SU-DHL-6 (cell line): ENCODE data around the gene ITGAE.

Source experiments
- H2AFZ ChIP-seq: fragments of 200-600 bp; sonication (generic); 2 replicates; pipeline ENCODE4 v1.6.1; 2014; ENCODE audit warnings: low read depth, mild to moderate bottlenecking, moderate library complexity, mixed read lengths, antibody characterized with exemption, low read length; ENCODE audit not compliant: severe bottlenecking
- H3F3A ChIP-seq: fragments of 200-600 bp; shearing (Covaris generic); 2 replicates; pipeline ENCODE4 v1.6.0; 2016; ENCODE audit warnings: antibody characterized with exemption, mild to moderate bottlenecking; ENCODE audit not compliant: insufficient read depth
- H3K27ac ChIP-seq: fragments of 200-600 bp; sonication (generic); 2 replicates; pipeline ENCODE4 v1.5.1; 2016; ENCODE audit warnings: low read depth, mild to moderate bottlenecking, low read length, moderate library complexity, mixed read lengths
- H3K27me3 ChIP-seq: fragments of 200-600 bp; sonication (generic), shearing (Covaris generic); 2 replicates; pipeline ENCODE4 v1.6.0; 2014; ENCODE audit warnings: mild to moderate bottlenecking, low read length
- H3K36me3 ChIP-seq: fragments of 200-600 bp; sonication (generic); 2 replicates; pipeline ENCODE4 v1.6.1; 2014; ENCODE audit warnings: mild to moderate bottlenecking, low read length, mixed read lengths
- H3K4me2 ChIP-seq: fragments of 300-600, 200-600 bp; shearing (Covaris generic), sonication (generic); 2 replicates; pipeline ENCODE4 v1.6.0; 2014; ENCODE audit warnings: low read length, low read depth, mild to moderate bottlenecking; ENCODE audit not compliant: poor library complexity, severe bottlenecking
- H3K4me3 ChIP-seq: fragments of 200-600 bp; sonication (generic); 2 replicates; pipeline ENCODE4 v1.5.1; 2014; ENCODE audit warnings: antibody characterized with exemption, low read length, mild to moderate bottlenecking, mixed read lengths; ENCODE audit not compliant: insufficient read depth, poor library complexity, severe bottlenecking
- H3K79me2 ChIP-seq: fragments of 200-600 bp; sonication (generic); 2 replicates; pipeline ENCODE4 v1.6.1; 2014; ENCODE audit warnings: mild to moderate bottlenecking, low read length, moderate library complexity; ENCODE audit not compliant: insufficient read depth
- H3K9ac ChIP-seq: fragments of 200-600 bp; sonication (generic); 2 replicates; pipeline ENCODE4 v1.7.0; 2014; ENCODE audit warnings: mild to moderate bottlenecking, low read length
- H3K9me2 ChIP-seq: fragments of 200-600 bp; sonication (generic); replicated peaks from 2 replicates; pipeline ENCODE4 v1.6.1; 2014; ENCODE audit warnings: low read length; ENCODE audit not compliant: insufficient read depth
- H3K9me3 ChIP-seq: fragments of 200-600 bp; sonication (generic); 2 replicates; pipeline ENCODE4 v1.6.1; 2014; ENCODE audit warnings: low read length, mixed read lengths; ENCODE audit not compliant: insufficient read depth
- H4K20me1 ChIP-seq: fragments of 200-600 bp; sonication (generic); 2 replicates; pipeline ENCODE4 v1.6.1; 2014; ENCODE audit warnings: low read depth, mild to moderate bottlenecking, antibody characterized with exemption, low read length, moderate library complexity, mixed read lengths
- CTCF ChIP-seq: fragments of 200-600 bp; sonication (generic); IDR thresholded peaks from one replicate; pipeline ENCODE4 v1.5.1; 2017; ENCODE audit warnings: antibody characterized with exemption, mild to moderate bottlenecking, low read length, moderate library complexity; ENCODE audit not compliant: insufficient read depth, poor library complexity, severe bottlenecking
- EZH2phosphoT487 ChIP-seq: fragments of 200-600 bp; sonication (generic), shearing (Covaris generic); conservative IDR thresholded peaks from 2 replicates; pipeline ENCODE4 v1.6.1; 2018; ENCODE audit warnings: mild to moderate bottlenecking, antibody characterized with exemption, low read length, moderate library complexity, mixed read lengths

ITGAE gene

DNA sequence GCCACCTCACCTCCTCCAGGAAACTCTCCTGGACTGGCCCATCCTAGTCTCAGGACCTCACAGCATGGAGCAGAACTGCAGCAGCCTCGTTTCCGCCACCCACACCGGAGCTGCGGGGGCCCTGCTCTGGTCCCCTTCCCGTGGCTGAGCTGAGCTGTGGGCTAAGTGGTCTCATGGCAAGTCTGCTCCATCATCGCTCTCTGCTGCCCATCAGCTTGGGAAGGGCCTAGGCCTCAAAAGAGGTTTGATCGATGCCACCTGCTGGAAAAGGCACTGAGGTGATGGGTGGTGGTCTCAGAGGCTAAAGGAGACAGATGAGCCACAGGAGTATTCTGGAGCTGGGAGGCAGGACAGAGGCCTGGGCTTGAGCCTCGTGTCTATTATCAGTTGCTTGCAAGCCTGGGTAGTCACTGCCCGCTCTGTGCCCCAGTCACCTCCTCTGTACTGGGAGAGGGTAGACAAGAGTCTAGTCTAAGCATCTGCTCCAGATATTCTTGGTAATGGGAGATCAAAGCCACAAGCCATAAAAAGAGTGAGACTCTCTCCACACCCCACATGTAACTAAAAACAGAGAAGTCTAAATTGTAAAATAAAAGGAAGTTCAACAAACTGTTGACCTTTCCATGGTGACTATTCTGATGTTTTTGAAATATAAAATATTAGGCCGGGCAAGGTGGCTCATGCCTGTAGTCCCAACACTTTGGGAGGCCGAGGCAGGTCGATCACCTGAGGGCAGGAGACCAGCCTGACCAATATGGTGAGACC is 1.6 kb downstream of the ITGAE start:
- Histone ChIP-seq H3K4me2 (no peak overlapping the region), H2AFZ (no peak overlapping the region)

DNA sequence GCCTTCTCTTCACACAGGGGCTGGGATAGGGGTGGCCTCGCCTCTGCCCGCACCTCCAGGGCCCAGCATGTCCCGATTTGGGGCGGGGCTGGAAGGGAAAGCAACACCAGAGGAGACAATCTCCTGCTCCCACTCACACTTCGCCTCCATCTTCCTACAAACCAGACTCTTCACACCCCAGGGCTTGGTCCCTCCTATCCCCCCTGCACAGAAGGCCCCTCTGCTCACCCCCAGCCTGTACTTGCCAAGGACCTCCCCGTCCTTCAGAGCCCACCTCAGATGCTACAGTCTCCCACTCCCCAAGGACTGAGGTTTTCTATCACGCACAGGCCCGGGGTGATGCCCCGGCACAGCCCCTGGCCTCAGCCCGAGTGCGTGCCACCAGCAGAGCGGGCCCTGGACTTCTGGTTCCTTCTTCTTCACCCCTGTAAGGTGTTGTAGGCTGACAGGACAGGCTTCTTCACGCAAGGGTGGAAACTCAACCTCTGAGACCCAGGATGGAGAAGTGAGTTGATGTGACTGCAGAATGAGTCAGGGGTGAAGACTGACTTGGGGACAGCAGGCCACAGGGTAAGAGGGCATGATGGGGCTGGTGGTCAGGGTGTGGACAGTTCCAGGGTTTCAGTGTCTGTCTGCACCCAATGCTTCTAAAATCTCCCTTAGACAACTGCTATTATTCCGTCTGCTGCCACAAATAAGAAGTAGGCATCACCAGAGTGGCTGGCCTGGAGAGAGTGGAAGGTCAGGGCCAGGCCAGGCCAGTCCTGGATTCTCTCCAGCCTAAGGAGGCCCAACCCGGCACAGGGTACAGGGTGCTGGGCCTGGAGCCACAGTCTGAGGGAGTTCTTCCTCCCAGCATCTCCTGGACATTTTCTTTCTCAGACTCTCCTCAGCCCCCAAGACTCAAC is 2.5 kb downstream of the ITGAE start:
- Histone ChIP-seq H3K4me2 (no peak overlapping the region), H3K27me3 (no peaks in the 10 kb centered on the region), H3K9me2 (no peaks in the 10 kb centered on the region), H3K27ac (no peak overlapping the region), H3K36me3 (no peaks in the 10 kb centered on the region), H3K9me3 (no peaks in the 10 kb centered on the region), H3F3A (no peaks in the 10 kb centered on the region), H3K9ac (no peak overlapping the region), H2AFZ (no peak overlapping the region), H4K20me1 (no peaks in the 10 kb centered on the region), H3K79me2 (no peaks in the 10 kb centered on the region), H3K4me3 (no peak overlapping the region)
- TF ChIP-seq CTCF (no peak), EZH2phosphoT487 (no peak)

More for the DNA sequence above, 1.6 kb downstream of the ITGAE start:
- H3K79me2 ChIP-seq, result no peaks in the 10 kb centered on the region
- H3K9ac ChIP-seq, result no peak overlapping the region
- H3K27ac ChIP-seq, result no peak overlapping the region
- no peaks in the 10 kb centered on the region for H3K9me2 ChIP-seq
- H4K20me1 ChIP-seq, result no peaks in the 10 kb centered on the region
- no peaks in the 10 kb centered on the region for H3K9me3 ChIP-seq
- H3F3A ChIP-seq, result no peaks in the 10 kb centered on the region
- no peaks in the 10 kb centered on the region for H3K36me3 ChIP-seq
- no peak overlapping the region for H3K4me3 ChIP-seq
- TF ChIP-seq CTCF (no peak), EZH2phosphoT487 (no peak)
- no peaks in the 10 kb centered on the region for H3K27me3 ChIP-seq

DNA sequence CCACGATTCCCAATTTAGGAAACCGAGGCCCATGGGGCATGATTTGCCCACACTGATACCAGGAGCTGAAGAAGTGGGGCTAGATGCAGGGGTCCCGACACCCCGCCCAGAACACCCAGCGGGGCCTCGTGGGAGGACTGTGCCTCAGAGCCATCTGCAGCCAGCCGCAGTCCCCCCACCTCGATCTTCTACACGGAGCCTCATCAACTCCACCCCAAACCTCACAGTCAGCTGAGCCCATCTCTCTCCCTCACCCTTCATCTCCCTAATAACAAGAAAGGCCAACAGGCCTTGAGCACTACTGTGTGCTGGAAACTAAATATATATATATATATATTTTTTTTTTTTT is 4.2 kb downstream of the ITGAE start:
- no peaks in the 10 kb centered on the region for H3K9me2 ChIP-seq
- H3K79me2 ChIP-seq, result no peaks in the 10 kb centered on the region
- H2AFZ ChIP-seq, result no peak overlapping the region
- no peaks in the 10 kb centered on the region for H3K27me3 ChIP-seq
- H3K9me3 ChIP-seq, result no peaks in the 10 kb centered on the region
- no peak overlapping the region for H3K4me2 ChIP-seq
- no peaks in the 10 kb centered on the region for H3K36me3 ChIP-seq
- no peak overlapping the region for H3K4me3 ChIP-seq
- H3K9ac ChIP-seq, result no peak overlapping the region
- no peak for TF ChIP-seq CTCF
- TF ChIP-seq EZH2phosphoT487, result no peak
- H3F3A ChIP-seq, result no peaks in the 10 kb centered on the region
- H3K27ac ChIP-seq, result no peak overlapping the region
- H4K20me1 ChIP-seq, result no peaks in the 10 kb centered on the region
